Measurements from ENCODE around the gene IQSEC1. TPM values are rescaled to one million over a fixed set of nuclear protein-coding genes. Genes with fewer than 3 reads are reported as not detected.

The IQSEC1 gene
- polyA plus RNA-seq, 3 donors, result 17.7 to 61.7 (median 30.3) TPM

DNA sequence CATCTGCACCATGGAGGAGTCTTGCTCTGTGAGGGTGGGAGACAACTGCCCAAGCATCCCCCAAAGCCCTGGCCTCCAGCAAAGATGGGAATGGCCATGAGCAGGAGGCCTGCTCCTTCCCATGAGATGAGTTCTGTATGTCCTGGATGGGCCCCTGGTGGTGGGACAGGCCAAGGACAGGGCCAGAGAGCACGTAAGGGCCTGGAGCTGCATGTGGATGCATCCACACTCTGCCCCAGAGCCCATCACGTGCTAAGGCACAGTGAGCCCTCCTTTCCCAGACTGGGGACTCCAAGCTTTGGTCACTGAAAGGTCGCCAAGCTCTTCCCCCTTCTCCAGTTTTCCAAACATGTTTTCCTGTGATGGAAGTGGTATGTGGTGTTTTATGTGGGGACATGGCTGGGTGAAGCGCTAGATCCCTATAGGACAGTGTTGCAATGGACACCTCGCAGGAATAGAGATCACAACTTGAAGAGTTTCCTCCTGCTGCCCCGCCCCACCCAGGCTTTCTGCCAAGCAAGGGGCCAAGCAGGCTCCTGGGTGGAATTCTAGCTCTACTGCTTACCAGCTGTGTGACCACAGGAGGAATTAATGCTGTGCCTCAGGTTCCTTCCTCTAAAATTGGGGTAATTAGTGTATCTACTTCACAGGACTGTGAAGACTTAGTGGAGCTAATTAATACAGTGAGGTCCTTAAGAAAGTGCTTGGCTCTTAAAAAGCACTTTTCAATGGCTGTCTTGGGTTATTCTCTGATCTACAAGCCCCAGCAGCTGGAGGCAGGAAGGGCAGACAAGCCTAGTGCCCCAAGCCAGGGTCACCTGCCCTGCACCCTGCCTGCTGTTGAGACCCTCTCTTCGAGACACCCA is 125.5 kb downstream of the IQSEC1 start:
- no peak overlapping the region for H3K4me3 Mint-ChIP-seq
- Histone ChIP-seq H3K36me3 (replicated peaks in 1 of 2; ENCODE audit: control insufficient read depth in 1 of 2, insufficient read depth in 2 of 2, low read length in 2 of 2) (peaks cover 35 to 76% of the 10 kb centered on the region in 2 donors), H2AFZ (ENCODE audit: insufficient read depth, low read depth, low read length, poor library complexity, severe bottlenecking) (no peak overlapping the region), H3K27ac (ENCODE audit: low read depth in 1 of 2, low read length in 2 of 2) (no peak overlapping the region), H3K79me2 (ENCODE audit: insufficient read depth, low read length) (peaks cover 91% of the 10 kb centered on the region), H3K4me1 (ENCODE audit: control insufficient read depth in 1 of 2, insufficient read depth in 2 of 2, low read length in 2 of 2) (peaks cover 30 to 37% of the 10 kb centered on the region in 2 donors), H3K27me3 (ENCODE audit: control insufficient read depth in 2 of 2, insufficient read depth in 2 of 2, low read length in 2 of 2) (no peaks in the 10 kb centered on the region), H3K4me3 (replicated peaks in 1 of 3; ENCODE audit: low read depth in 2 of 3, low read length in 3 of 3) (no peak overlapping the region), H4K20me1 (ENCODE audit: insufficient read depth, low read length) (peaks cover 100% of the 10 kb centered on the region), H3K9me3 (replicated peaks in 1 of 2; ENCODE audit: control insufficient read depth in 1 of 2, insufficient read depth in 1 of 2, low read length in 2 of 2) (no peaks in the 10 kb centered on the region), H3K4me2 (replicated peaks; ENCODE audit: extremely low read depth, low read length, poor library complexity, severe bottlenecking) (no peak overlapping the region), H3K9ac (ENCODE audit: insufficient read depth, low read length, poor library complexity, severe bottlenecking) (no peak overlapping the region)
- intact Hi-C loops (cut with micrococcal nuclease), result no loop called here
- peaks cover 53% of the 10 kb centered on the region for H3K4me1 Mint-ChIP-seq
- 40% methylated on average over 5 of the region's 7 CpGs for WGBS (ENCODE audit: insufficient coverage)
- peaks cover 61 to 75% of the 10 kb centered on the region in 2 donors for H3K36me3 Mint-ChIP-seq
- no peak for TF ChIP-seq CTCF (IDR thresholded peaks at IDR 0.05)
- no peak for DNase-seq
- peaks cover 3 to 4% (median 4%) of the 10 kb centered on the region in 3 donors for H3K27me3 Mint-ChIP-seq (ENCODE audit: low read depth in 3 of 3)
- no peaks in the 10 kb centered on the region for H3K9me3 Mint-ChIP-seq
- H3K27ac Mint-ChIP-seq, result peak overlapping the region in 3 of 7 donors; percentile 2 to 46 (median 41)

DNA sequence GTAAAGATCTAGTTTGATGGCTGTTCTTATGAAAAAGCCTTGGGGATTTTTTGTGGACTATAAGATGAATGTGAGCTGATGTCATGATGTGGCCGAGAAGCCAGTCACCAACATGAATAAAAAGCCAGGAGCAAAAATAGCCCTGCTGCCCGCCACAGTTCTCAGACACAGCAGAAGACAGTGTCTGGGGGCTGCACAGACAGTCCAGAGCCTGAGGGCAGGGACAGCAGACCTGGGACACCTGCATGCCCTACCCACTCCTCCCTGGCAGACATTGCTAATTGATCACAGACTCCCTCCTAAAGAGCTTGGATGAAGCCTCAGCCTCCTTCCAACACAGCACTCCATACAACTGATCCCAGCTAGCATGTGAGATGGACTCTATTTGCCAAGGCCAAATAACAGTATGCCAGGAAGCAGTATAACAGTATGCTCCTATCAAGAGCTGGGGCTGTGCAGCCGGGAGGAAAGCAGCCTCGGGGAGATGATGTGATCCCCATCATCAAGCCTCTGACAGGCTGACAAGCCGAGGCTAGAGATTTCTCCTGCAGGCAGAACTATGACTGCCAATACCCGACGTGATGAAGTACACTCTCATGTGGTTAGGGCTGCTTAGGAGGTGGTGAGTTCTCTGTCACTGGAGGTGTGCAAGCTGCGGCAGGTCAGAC is 126.4 kb downstream of the IQSEC1 start:
- Histone ChIP-seq H3K27ac (ENCODE audit: low read depth in 1 of 2, low read length in 2 of 2) (no peak overlapping the region), H3K79me2 (ENCODE audit: insufficient read depth, low read length) (peaks cover 84% of the 10 kb centered on the region), H3K27me3 (ENCODE audit: control insufficient read depth in 2 of 2, insufficient read depth in 2 of 2, low read length in 2 of 2) (no peaks in the 10 kb centered on the region), H2AFZ (ENCODE audit: insufficient read depth, low read depth, low read length, poor library complexity, severe bottlenecking) (no peak overlapping the region), H3K9me3 (replicated peaks in 1 of 2; ENCODE audit: control insufficient read depth in 1 of 2, insufficient read depth in 1 of 2, low read length in 2 of 2) (no peaks in the 10 kb centered on the region), H3K4me2 (replicated peaks; ENCODE audit: extremely low read depth, low read length, poor library complexity, severe bottlenecking) (no peak overlapping the region), H4K20me1 (ENCODE audit: insufficient read depth, low read length) (peaks cover 100% of the 10 kb centered on the region), H3K4me1 (ENCODE audit: control insufficient read depth in 1 of 2, insufficient read depth in 2 of 2, low read length in 2 of 2) (peaks cover 30 to 37% of the 10 kb centered on the region in 2 donors), H3K4me3 (replicated peaks in 1 of 3; ENCODE audit: low read depth in 2 of 3, low read length in 3 of 3) (no peak overlapping the region), H3K9ac (ENCODE audit: insufficient read depth, low read length, poor library complexity, severe bottlenecking) (no peak overlapping the region), H3K36me3 (replicated peaks in 1 of 2; ENCODE audit: control insufficient read depth in 1 of 2, insufficient read depth in 2 of 2, low read length in 2 of 2) (peaks cover 36 to 78% of the 10 kb centered on the region in 2 donors)
- no peak for TF ChIP-seq CTCF (IDR thresholded peaks at IDR 0.05)
- Mint-ChIP-seq H3K36me3 (peaks cover 63 to 75% of the 10 kb centered on the region in 2 donors), H3K4me1 (peaks cover 45% of the 10 kb centered on the region), H3K27me3 (ENCODE audit: low read depth in 3 of 3) (peaks cover 1 to 4% (median 3%) of the 10 kb centered on the region in 3 donors), H3K9me3 (no peaks in the 10 kb centered on the region), H3K27ac (peak overlapping the region in 2 of 7 donors; percentile 2 to 21), H3K4me3 (no peak overlapping the region)
- DNase-seq, result no peak
- intact Hi-C loops (cut with micrococcal nuclease), result no loop called here
- WGBS (ENCODE audit: insufficient coverage), result 91% methylated on average over 3 of the region's 8 CpGs
